ENCODE measurements around the gene TSC1.

Gene TSC1

DNA sequence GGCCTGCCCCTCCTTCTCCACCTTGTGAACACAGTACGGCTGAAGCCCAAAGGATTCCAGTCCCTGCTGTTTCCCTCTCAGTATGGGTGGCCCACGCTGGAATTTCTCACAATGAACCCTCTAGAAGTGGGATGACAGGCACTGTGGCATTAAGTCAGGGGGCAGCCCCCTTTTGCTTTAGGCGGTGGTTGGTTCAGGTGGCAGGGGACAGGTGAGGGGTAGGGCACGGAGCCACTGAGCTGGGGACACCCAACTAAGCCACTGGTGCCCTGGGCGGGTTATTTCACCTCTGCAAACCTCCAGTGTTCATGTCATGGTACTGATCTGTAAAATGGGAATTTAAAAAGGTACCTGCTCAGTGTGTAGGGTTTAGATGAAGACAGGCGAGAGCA lies 58.1 kb downstream of the TSC1 start:
- DNase-seq: no peak

DNA sequence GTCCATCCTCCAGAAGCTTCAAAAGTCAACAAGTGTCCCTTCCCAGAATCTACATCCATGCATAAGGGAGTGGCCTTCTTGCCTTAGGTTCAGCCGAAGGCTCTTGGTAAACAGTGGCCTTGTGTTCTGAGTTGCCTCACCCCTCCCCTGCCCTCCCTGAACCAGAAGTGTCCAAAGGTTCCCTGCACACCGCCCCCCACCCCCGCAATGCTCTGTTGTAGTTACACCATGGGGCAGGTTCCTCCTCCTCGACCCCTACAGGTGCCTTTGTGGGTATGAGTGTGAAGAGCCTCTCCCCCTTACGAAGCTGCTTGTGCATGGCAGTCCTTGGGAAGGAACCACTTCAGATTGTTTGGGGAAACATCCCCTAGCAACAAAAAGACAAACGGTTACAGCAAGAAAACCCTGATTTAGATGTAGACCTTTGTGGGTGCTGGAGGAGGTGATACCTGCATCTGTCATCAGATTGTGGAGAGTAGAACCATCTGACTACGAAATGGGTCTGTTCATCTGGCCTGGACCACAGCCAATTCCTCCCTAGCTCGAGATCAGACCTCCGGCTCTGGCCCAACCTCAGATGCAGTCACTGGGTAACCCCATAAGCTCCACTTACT lies 58.6 kb downstream of the TSC1 start:
- no peak for DNase-seq

DNA sequence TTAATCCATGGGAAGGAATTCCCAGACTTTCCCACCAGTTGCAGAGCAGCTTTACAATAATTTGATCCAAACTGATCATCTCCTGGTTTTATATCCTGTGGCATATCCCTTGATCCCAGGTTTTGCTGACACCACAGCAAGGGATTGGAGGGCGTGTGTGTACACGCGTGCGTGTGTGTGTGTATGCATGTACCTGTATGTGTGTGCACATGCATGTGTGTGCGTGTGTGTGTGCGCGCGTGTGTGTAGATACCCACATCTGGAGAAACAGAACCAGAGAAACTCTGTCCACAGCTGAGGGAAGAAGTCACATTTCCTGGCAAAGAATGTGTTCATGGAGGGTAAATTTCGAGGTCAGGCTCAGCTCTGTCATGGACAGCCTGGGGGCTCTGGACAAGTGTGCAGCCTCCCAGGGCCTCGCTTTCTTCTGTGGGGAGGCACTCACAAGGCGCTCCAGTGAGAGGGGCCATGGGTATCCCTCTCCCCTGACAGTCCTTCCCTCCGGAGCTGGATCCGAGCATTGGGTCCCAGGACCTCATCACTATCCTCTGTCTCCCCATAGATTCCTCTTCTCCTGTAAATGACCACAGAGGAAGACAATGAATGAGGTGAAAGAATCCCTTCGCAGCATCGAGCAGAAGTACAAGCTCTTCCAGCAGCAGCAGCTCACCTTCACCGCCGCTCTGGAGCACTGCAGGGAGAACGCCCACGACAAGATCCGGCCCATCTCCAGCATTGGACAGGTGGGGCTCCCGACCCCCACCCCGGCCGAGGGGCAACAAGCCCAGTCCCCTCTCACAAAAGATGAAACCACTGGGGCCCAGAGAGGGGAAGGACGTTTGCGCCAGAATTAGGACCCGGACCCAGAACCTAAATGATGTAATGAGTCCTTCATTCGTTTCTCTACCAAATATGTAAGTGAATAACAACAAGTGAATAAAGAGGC lies 60.8 kb downstream of the TSC1 start:
- no peak for DNase-seq

DNA sequence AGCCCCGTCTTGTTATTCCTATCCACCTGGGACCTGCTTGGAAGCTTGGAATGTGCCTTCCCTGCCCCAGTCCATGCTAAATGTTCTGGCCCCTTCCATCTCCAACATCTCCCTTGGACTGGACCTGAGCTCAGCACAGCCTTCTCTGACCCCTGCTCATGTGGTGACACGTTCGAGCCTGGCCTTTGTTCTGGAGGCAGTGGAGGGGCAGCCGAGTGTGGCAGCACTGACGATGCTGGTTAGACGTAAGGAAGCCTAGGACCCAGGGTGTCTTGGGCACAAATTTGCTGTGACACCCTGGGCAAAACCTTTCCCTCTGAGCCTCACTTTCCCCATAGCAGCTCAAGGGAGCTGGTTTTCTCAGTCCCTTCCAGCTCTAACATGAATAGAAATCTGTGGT lies 61.8 kb downstream of the TSC1 start:
- no peak for DNase-seq

DNA sequence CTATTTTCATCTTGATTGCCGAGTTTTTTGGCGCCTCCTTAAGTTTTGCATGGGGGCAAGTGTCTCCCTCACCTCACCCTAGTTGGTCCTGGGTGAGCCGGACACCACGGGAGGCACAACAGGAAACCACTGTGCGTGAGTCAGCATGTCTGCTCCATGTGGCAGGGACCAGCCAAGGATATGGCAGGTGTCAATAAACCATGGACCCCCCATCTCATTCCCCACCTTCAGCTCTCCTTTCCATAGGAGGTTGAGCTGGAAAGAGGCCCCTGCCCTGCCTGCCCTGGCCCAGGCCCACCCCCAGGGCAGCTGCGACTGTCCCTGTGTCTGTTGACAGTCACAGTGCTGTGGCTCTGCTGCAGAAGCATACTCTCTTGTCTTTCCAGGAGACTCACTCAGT lies 62.6 kb downstream of the TSC1 start:
- DNase-seq: peak; percentile 36

DNA sequence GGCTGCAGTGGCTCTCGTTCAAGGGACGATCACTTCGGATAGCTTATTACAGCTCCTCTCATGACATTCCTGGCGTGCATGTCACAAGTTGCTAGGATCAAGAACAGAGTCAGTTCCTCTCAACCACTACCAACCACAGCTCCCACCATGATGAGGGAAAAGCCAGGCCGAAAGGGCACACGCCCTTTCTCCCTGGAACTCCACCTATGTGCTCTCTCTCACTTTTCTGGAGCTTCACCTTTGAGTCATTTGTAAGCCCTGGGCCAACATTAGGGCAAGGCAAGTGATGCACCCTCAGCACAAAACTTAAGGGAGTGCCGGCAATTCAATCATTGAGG lies 64.1 kb downstream of the TSC1 start:
- DNase-seq: no peak

DNA sequence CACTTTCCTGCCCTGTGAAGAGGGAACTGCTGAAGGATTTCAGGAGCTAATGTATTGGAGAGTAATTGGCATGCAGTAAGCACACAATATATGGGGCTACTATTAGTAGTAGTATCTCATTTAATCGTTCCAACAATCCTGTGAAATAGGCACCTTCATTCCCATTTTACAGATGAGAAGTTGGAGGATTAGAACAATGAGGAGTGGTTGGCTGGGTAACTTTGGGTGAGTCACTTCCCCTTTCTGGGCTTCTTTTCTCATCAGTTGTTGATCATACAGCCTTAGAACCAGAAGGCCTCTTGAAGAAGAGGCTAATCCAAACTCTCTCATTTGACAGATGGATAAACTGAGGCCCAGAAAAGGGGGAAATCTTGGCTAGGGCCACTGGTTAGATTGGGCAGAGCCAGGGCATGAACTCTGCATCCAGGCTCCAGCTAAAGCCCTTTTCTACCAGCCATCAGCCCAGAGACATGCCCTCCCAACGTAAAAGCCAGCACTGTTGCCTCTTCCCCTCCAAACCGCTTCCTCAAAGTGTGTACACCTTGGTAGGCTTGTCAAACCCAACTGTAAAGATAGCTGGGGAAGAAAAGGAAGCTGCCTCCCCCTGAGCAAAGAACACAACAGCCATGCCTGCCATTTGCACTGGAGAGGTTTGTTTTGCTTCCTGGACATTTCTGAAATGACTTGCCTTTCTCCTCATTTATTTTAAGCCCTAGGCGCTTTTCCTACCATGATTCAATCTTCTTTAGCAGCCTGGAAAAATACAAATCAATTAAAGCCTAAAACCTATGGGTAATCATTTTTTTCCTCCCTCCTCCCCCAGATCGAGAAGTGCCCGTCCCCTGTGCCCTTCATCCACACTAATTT lies 64.7 kb downstream of the TSC1 start:
- no peak for DNase-seq

DNA sequence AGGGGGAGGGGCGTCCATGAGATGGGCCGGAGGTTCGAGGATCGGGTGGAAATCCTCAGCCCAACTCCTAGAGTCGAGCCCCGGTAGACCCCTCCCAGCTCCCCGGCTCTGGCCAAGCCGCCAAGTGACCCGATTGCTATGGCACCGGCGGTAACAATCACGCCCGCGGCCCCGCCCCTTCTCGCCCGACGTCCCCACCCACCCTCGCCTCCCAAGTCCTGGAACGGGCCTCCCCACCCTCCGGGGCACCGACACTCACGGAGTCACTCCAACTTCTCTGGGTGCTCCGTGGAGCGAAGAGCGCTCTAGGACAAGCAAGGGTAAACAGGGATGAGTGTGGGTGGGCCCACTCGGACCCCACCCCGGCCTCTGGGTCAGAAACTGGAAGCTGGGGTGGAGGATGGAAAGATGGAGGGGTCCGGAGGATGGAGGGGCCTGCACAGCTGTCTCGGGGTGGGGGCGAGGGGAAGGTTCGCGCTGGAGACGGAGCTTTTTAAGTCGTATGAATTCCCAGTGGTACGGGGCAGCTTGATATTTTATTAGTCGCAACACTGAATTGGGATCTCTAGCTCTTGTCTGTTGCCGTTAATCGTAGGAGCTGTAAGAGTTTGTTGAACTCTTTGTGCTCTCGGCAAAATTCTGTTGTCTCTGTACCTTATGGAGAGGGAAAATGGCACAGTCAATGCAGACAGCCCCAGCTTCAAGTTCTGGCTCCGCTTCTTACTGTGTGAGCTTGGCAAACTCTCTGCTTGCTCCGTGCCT lies 65.5 kb downstream of the TSC1 start, which contains the start of gene SPACA9:
TSS of gene SPACA9 (plus strand) at position 204 of the 762 bp plus-strand sequence. CDS start 5,050 bp downstream, outside the sequence.
- DNase-seq: peak; percentile 29

DNA sequence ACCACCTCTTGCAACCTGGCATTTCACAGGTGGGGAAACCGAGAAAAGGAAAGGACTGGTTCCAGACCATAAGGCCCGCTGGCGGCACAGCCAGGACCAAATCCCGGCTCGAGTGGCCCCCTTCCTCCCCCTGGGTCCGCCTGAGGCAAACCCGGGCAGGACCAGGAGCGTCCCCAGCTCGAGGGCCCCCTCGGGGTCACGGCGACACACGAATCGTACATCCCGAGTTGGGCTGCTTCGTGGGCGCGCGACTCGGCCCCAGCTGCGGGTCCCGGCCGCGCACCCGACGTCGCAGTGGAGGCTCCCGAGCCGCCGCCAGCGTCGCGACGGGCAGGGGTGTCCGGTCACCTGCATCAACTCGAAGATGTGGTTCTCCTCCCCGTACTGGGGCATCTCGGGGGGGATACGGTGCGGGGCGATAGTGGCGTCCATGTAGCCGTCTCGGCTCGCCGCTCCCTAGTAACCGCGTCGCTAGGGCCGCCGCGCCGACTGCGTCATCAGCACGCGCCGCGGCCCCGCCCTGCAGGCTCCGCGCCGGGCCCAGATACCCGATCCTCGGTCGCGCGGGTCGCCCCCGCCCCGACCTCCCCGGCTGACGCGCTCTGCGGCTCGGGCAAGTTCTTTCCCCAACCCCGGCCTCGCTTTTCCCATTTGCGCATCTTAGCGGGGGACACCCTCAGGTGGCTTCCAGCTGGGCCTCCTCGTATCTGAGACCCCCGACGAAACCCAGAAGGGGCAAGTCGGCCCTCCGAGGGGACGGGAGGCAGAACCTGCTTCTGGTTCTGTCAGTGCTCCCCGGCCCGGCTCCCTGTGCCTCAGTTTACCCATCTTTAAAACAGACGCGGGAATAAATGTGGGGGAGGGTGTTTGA lies 66.4 kb downstream of the TSC1 start, which contains the start of gene AK8:
TSS of gene AK8 (minus strand) at position 461 of the 871 bp plus-strand sequence. CDS start at position 432, 29 bp downstream.
- peak; percentile 87 for DNase-seq

DNA sequence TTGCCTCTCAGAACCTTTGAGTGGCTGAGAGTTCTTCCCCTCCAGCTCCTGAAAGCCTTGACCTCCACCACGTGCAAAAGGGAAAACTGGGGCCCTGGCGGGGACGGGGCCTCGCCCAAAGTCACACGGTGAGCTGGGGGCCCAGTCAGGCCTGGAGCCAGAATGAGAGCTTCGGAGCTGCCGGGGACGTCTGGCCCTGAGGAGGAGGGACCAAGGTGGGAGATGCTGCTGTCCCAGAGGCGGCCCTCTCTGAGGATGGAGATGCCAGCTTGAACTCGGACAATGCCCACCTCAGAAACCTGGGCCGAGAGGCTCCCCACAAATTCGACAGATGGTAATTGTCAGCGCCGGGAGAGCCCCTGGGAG lies 67.0 kb downstream of the TSC1 start:
- no peak for DNase-seq

DNA sequence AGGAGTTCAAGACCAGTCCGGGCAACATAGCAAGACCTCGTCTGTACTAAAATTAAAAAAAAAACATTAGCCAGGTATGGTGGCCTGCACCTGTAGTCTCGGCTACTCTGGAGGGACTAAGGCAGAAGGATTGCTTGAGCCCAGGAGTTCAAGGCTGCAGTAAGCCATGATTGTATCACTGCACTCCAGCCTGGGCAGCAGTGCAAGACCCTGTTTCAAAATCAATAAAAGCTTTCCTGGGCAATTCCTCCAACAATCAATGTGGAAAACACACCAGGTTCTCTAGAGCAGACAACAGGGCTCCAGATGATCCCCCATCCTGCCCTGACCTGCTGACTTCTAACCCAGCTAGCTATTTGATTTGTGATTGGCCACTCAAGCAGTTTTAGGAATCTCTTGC lies 67.6 kb downstream of the TSC1 start:
- DNase-seq: no peak

DNA sequence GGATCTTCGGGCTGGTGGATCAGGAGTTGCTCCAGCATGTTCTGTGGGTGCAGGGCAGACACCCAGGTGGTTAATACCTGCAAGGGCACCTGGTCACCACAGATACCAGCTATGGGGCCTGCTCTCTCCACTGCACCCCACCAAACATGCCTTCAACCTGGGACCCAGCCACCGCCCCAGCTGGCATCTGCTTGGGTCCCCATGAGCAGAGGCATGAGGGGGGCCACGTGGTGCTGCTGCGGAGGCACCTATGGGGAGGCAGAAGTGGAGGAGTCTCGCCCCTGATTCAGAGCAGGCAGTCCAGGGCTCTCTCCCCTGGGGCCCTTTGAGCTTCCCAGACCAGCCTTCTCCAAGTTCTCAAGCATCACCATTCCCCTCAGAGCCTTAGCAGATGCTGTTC lies 69.3 kb downstream of the TSC1 start:
- no peak for DNase-seq

DNA sequence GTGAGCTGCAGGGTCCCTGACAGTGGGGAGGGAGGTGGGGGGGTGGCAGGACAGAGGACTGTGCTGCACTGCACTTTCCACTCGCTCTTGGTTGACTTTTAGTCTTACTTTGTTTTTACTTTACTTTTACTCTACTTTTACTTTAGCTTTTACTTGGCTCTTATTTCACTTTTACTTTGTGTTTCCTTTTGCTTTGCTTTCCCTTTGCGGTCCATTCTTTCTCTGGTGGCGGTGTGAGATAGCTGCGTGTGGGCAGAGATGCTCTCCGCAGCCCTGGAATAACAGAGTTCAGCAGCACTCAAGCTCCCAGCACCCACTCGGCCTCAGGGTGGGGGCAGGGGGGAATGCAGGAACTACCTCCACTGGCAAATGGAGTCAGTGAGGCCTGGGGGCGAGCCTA lies 71.0 kb downstream of the TSC1 start:
- no peak for DNase-seq

DNA sequence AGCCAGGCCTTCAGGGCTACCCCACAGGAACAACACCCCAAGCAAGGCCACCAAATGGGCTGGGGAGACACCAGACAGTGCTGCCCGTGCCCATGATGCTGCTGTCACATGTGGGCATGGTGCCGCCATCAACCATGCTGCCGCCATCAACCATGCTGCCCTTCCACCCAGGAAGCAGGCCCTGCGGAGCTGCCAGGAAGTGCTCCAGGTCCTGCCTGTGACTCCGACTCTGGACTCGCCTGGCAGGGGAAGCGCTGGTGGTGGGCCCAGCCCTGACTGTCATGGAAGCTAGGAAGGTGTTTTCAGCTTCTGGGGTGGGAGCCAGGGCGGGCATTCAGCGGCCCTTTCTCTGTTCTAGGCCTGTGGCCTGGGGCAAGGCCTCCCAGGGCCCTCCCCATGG lies 75.2 kb downstream of the TSC1 start:
- DNase-seq: no peak

DNA sequence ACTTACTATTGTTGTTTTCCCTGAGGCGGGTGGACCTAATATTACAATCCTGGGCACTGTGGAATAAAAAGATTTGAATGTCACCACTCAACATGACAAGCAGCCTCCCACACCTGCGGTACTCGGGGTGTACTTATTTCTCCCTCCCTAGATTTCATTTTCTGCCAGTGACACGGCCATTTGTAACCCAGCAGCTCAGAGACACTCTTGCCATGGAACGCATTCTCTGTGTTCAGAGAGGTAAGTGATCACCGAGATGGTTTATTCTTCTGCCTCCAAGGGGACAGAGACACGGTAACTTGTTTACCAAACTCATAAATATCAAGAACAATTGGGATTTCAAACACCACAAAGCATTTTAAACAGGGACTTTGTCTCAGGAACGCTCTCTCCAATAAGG lies 77.5 kb downstream of the TSC1 start:
- DNase-seq: no peak

DNA sequence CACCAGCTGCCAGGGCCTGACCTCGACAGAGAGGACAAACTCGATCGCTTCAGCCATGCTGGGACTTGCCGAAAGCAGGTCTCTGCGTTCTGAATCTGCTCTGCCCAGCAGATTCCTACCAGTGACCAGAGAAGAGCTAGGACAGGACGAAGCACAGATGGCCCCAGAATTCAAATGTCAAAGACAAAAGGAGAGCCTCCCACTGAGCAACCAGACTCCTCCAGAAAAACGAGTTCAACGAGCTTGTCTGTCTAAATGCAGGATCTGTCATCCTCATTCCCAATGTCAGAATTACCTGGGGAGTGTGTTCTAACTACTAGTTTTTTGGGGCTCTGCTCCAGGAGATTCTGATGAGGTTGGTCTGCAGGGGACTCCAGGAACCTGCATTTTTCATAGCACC lies 79.7 kb downstream of the TSC1 start:
- no peak for DNase-seq

DNA sequence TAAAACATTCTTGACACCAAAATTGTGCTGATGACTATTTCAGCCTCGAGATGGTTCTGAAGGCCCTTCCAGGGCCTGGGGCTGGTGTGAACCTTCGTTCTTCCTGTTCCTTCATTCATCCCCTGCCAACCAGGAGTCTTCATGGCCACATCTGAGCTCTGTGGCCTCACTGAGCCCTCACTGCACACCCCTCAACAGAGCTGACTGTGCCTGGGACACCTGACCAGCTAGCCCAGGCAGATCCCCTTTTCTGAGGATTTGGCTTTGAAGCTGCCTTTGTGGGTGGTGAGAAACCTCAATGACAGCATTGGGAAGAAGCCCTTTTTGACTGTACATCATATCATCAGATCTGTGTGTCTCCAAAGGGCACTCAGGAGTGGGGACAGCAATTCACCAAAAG lies 80.1 kb downstream of the TSC1 start:
- no peak for DNase-seq

DNA sequence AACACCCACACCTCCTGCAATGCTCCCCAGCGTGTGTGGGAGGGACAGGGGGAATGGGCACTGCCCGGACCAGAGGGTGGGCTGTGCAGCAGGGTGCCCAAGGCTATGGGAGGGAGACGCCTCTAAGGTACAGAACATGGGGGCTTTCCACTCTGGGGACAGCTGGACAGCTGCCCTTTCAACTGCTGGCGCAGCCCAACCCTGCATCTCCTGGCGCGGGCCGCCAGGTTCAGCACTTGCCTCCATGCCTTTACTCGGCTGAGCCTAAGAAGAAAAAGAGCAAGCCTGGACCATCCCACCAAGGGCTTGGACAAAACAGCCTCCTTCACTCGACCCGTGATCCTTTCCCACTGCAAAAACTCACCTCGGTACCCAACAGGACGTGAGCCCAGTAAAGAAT lies 81.3 kb downstream of the TSC1 start:
- no peak for DNase-seq

DNA sequence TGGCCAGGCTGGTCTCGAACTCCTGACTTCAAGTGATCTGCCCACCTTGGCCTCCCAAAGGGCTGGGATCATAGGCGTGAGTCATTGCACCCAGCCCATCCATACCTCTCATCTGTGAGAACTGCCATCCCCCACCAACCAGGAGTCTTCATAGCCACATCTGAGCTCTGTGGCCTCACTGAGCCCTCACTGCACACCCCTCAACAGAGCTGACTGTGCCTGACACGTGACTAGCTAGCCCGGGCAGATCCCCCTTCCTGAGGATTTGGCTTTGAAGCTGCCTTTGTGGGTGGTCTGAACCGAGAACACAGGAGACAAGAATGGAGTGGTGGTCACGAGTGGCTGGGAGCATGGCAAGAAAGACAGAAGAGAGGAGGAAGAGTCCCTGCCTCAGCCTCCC lies 81.9 kb downstream of the TSC1 start:
- DNase-seq: no peak

DNA sequence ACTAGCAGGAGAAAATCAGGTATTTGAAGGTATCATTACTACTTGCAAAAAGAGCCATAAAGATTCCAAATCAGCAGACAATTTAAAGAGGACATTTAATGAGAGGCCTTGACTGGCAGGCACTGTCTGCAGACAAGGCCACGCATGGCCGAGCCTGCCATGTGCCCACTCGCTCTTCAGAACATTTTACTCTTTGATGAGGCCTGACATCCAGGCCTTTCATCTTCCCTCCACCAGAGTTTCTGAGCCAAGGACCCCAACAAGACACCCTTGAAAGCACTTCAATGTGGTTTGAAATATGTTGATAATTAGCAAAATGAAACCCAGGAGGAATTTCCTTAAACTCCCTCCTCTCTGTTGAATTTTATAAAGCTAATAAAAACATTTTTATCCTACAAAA lies 82.8 kb downstream of the TSC1 start:
- no peak for DNase-seq

DNA sequence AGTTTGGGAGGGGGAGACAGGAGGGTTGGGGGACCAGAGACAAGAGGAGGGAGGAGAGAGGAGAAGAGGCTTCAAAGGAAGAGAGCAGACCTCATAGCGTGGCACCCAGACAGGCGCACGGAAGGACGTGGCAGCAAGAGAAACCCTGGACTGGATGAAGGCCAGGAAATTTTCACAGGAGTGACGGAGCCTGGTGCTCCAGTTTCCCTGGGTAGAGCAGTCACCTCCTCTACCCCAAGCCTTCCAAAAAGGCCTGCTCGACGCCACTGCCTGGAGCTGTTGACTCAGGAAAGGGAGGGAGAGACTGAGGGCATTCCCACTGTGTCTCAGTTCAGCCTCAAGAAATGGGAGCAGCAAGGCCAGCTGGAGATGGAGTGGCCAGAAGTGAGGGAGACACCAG lies 85.7 kb downstream of the TSC1 start:
- no peak for DNase-seq

All from RPMI8226 (cell line).